HG02610 (cell line): ENCODE measurements around the gene FABP2.

Experiments
- ATAC-seq: cut with Tn5 transposase; IDR thresholded peaks from one replicate; pipeline ENCODE4 v1.9.1; 2021; ENCODE audit warnings: mild to moderate bottlenecking, moderate library complexity; ENCODE audit not compliant: unreplicated experiment

Gene FABP2

DNA sequence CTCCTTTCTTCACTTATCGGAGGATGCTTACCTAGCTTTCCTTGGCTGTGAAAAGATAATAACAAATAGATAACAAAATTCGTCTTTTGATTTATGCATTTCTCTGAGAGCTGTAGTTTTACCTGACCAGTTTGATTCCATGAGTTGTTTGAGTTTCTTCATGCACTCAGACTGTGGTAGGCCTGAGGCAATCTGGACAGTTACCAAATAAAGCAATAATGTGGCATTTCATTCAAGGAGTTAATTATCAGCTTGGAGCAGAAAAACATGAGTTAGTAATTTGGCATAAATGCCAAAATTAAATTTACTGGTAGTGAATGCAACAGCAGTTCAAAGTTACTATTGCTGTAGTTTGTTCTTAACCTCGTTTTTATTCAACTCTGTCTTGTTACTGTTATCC lies 53.5 kb downstream of the FABP2 start:
- ATAC-seq = no peak
